GM23248 (cell line): ENCODE data around the gene RAF1.

ENCODE experiments used
- EZH2 ChIP-seq: fragments of 200-600 bp; sonication (generic); IDR thresholded peaks from 2 replicates; pipeline ENCODE4 v1.6.1; 2018; ENCODE audit warnings: antibody characterized with exemption, mild to moderate bottlenecking; ENCODE audit not compliant: insufficient read depth, poor library complexity, severe bottlenecking
- EZH2phosphoT487 ChIP-seq: fragments of 200-600 bp; sonication (generic); IDR thresholded peaks from 2 replicates; pipeline ENCODE4 v1.6.1; 2018; ENCODE audit warnings: antibody characterized with exemption, moderate library complexity, mild to moderate bottlenecking, low read depth; ENCODE audit not compliant: insufficient read depth

- TF ChIP-seq EZH2, result no peak
- TF ChIP-seq EZH2phosphoT487, result no peak
Measured at GRCh38 chr3:12644331-12644937, 19.5 kb downstream of the RAF1 start.
